GM12875 (cell line): ENCODE results near the gene CLDND2.

Experiments used
- H3K4me3 ChIP-seq: one replicate; pipeline ENCODE4 v1.5.1; 2011; ENCODE audit warnings: low read depth, low read length, control low read depth
- TF ChIP-seq, protein P1 (sequence below): IDR thresholded peaks from 2 replicates; pipeline ENCODE4 v1.5.1; 2011; ENCODE audit warnings: low read depth, mild to moderate bottlenecking, control low read depth, inconsistent platforms, low read length, moderate library complexity, borderline replicate concordance; ENCODE audit not compliant: insufficient read depth

Gene CLDND2

DNA sequence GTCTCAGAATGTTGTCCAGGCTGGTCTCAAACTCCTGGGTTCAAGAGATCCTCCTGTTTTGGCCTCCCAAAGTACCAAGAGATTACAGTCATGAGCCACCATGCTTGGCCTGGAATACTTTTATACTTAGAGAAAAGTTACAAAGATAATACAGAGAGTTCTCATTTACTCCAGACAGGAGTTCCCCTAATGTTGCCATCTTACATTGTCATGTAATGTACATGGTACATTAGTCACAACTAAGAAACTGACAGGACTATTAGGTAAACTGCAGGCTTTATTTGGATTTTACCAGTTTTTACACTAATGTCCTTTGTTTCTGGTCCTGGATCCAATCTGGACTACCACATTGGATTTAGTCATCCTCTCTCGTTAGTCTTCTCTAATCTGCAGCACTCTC, 23.9 kb upstream of the CLDND2 start:
- TF ChIP-seq, protein P1, sequence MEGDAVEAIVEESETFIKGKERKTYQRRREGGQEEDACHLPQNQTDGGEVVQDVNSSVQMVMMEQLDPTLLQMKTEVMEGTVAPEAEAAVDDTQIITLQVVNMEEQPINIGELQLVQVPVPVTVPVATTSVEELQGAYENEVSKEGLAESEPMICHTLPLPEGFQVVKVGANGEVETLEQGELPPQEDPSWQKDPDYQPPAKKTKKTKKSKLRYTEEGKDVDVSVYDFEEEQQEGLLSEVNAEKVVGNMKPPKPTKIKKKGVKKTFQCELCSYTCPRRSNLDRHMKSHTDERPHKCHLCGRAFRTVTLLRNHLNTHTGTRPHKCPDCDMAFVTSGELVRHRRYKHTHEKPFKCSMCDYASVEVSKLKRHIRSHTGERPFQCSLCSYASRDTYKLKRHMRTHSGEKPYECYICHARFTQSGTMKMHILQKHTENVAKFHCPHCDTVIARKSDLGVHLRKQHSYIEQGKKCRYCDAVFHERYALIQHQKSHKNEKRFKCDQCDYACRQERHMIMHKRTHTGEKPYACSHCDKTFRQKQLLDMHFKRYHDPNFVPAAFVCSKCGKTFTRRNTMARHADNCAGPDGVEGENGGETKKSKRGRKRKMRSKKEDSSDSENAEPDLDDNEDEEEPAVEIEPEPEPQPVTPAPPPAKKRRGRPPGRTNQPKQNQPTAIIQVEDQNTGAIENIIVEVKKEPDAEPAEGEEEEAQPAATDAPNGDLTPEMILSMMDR = no peak
- no peak overlapping the region for H3K4me3 ChIP-seq

DNA sequence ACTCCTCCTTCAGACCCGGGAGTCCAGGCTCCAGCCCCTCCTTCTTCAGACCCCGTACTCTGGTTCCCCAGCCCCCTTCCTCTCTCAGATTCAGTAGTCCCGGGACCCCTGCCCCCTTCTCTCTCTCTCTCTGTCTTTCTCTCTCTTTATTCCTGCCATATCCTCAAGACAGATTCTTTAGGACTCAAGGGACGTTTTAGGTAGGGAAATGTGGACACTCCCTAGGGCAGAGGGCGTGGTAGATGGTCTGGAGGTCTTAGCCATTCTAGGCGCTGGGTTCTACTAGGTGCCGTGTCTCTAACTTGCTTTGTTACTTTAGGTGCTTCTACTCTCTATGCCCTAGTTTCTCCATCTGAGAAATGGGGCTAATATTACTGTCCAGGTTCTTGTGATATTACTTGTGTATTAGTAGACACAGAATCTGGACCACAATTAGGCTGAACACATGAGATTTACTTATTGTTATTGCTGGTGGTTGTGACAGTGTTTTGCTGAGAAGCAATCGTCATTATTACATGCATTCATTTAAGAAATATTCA, 22.3 kb upstream of the CLDND2 start:
- H3K4me3 ChIP-seq = no peak overlapping the region
- TF ChIP-seq, protein P1 = no peak

- H3K4me3 ChIP-seq = no peak overlapping the region
- TF ChIP-seq, protein P1 = no peak
Measured at GRCh38 chr19:51389143-51389542, 20.3 kb upstream of the CLDND2 start.

DNA sequence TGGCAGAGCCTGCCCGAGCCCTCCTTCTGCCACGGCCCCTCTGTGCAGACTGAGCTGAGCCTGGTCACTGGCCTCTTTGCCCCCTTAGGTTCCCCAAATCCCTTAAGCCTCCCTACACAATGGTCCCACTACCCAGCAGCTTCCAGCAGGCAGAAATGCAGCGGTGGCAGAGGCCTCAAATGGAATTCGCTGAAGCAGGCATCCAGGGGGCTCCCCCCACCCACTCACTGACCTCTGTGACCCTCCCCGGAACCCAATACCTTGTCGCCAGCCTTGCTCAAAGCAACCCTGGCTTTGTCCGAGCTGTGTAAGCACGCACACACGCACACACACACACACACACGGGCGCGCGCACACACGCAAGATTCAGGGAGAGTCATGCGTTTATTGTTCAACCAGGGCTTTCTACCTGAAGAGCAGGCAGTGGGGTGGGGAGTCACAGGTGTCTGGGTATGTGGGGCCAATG, 19.2 kb upstream of the CLDND2 start, which contains the start of gene LIM2:
LIM2 (minus strand) TSS at position 51 of the 466 bp plus-strand sequence. CDS start 531 bp downstream, outside the sequence.
- no peak within 1 kb of the TSS for H3K4me3 ChIP-seq

DNA sequence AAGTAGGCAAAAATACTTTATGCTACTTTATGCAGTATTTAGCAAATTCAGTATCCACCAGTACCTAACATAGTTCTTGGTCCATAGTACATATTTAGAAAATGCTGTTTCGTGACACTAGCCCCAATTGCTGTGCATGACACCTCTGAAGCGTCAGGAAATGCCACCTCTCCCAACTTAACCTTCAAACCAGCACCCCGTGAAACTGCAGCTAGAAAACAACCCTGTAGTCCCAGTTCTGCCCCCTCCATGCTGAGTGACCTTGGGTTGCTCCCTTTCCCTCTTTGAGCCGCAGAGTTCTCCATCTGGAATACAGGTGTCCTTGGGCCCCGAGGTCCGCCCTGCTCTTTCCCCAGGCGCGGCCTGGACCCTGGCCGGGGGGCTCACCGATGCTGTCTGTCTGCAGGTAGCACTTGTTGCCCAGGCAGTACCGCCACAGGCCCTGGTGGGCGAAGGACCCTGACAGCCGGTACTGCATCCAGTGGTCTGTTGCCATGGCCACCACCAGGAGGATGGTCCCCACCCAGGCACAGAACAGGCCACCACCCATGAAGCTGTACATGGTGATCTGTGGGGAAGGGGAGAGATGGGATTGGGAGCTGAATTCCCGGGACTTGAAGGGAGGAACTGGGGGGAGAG, 18.2 kb upstream of the CLDND2 start:
- no peak overlapping the region for H3K4me3 ChIP-seq
- TF ChIP-seq, protein P1 = no peak

More for the DNA sequence above, 19.2 kb upstream of the CLDND2 start, which contains the start of gene LIM2:
- TF ChIP-seq, protein P1 = no peak

GRCh38 chr19:51382004-51382403, 13.2 kb upstream of the CLDND2 start:
- TF ChIP-seq, protein P1 = no peak
- no peak overlapping the region for H3K4me3 ChIP-seq

DNA sequence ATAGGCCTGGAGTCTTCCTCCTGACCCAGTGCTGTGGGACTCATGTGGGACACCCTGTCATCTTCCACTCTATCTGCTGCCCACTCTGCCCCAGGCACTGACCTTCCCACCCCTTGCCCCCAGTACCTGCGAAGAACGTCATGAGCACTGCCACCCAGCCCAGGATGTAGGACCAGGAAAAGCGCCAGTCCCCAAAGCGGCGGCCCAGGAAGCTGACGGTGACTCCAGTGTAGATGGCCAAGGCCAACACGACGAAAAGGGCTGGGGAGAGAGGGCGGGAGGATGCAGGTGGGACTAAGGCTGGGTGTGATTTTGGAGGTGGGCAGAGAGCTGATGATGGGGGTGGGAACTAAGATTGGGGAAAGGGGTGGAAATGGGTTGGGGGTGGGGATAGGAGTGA, 11.6 kb upstream of the CLDND2 start:
- TF ChIP-seq, protein P1 = no peak
- no peak overlapping the region for H3K4me3 ChIP-seq
